ENCODE data around the gene KLHL22.

KLHL22 gene

DNA sequence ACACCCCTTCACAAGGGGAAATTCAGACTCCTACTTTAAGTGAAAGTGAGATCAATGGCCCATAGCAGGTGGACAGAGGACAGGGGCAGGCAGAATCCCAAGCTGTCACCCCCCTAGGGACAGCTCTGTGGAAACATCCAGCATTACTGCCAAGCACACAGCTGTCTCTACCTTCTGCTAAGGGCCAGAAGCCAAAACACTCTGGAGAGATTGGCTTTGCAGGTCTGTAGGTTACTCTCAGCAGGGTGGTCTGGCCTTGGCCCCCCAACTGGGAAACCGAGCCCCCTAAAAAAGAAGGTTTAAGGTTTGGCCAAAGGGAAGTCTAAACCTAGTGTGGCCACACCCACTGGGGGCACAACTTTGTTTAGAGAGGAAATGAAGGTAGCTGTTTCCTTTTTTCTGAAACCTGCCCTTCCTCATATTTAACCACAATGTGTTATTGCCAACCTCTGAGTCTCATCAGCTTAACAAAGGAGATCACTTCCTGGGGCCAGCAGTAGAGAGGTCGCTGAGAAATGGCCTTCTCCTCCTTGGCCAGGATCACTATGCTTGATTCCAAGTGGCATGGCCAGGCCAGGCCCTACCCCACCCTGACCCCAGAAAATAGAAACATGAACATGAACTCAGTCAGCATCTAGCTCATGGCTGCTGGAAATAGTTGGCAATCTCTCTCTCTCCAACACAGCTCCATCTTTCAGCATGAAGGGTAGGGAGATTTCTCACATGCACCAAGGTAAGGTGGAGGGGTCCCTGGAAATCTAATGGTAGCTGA is 32.1 kb downstream of the KLHL22 start:
- TF ChIP-seq ISL1 (CRISPR knock-in tag; IDR thresholded peaks at IDR 0.05) (no peak), PPARA (CRISPR knock-in tag; IDR thresholded peaks at IDR 0.05; ENCODE audit: borderline replicate concordance) (no peak), BACH2 (CRISPR knock-in tag; IDR thresholded peaks at IDR 0.05; ENCODE audit: borderline replicate concordance) (no peak), ZNF565 (CRISPR knock-in tag; conservative IDR thresholded peaks at IDR 0.05; ENCODE audit: low read depth) (no peak), ZC3H10 (CRISPR knock-in tag; IDR thresholded peaks at IDR 0.05) (no peak), SNAI2 (CRISPR knock-in tag; IDR thresholded peaks at IDR 0.05) (no peak), ZNF70 (CRISPR knock-in tag; IDR thresholded peaks at IDR 0.05) (no peak), ZFP3 (CRISPR knock-in tag; IDR thresholded peaks at IDR 0.05) (no peak)
- TF ChIP-seq, protein P1, sequence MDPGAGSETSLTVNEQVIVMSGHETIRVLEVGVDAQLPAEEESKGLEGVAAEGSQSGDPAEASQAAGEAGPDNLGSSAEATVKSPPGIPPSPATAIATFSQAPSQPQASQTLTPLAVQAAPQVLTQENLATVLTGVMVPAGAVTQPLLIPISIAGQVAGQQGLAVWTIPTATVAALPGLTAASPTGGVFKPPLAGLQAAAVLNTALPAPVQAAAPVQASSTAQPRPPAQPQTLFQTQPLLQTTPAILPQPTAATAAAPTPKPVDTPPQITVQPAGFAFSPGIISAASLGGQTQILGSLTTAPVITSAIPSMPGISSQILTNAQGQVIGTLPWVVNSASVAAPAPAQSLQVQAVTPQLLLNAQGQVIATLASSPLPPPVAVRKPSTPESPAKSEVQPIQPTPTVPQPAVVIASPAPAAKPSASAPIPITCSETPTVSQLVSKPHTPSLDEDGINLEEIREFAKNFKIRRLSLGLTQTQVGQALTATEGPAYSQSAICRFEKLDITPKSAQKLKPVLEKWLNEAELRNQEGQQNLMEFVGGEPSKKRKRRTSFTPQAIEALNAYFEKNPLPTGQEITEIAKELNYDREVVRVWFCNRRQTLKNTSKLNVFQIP (CRISPR knock-in tag; IDR thresholded peaks at IDR 0.05; ENCODE audit: borderline replicate concordance, low read depth) = no peak
- no peak for ATAC-seq

- ATAC-seq = no peak
- no peak for TF ChIP-seq TCF4 (CRISPR knock-in tag; IDR thresholded peaks at IDR 0.05; ENCODE audit: borderline replicate concordance)
- no peak for TF ChIP-seq RARB (CRISPR knock-in tag; IDR thresholded peaks at IDR 0.05)
- TF ChIP-seq PPARA (CRISPR knock-in tag; IDR thresholded peaks at IDR 0.05; ENCODE audit: borderline replicate concordance) = no peak
- no peak for TF ChIP-seq SNAI2 (CRISPR knock-in tag; IDR thresholded peaks at IDR 0.05)
- no peak for TF ChIP-seq ZNF8 (CRISPR knock-in tag; IDR thresholded peaks at IDR 0.05)
- TF ChIP-seq, protein P2, sequence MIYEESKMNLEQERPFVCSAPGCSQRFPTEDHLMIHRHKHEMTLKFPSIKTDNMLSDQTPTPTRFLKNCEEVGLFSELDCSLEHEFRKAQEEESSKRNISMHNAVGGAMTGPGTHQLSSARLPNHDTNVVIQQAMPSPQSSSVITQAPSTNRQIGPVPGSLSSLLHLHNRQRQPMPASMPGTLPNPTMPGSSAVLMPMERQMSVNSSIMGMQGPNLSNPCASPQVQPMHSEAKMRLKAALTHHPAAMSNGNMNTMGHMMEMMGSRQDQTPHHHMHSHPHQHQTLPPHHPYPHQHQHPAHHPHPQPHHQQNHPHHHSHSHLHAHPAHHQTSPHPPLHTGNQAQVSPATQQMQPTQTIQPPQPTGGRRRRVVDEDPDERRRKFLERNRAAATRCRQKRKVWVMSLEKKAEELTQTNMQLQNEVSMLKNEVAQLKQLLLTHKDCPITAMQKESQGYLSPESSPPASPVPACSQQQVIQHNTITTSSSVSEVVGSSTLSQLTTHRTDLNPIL (CRISPR knock-in tag; IDR thresholded peaks at IDR 0.05; ENCODE audit: low read depth) = no peak
- TF ChIP-seq CSDC2 (CRISPR knock-in tag; IDR thresholded peaks at IDR 0.05) = no peak
- TF ChIP-seq TSHZ2 (CRISPR knock-in tag; IDR thresholded peaks at IDR 0.05) = no peak
- no peak for TF ChIP-seq GLIS3 (CRISPR knock-in tag; IDR thresholded peaks at IDR 0.05)
- no peak for TF ChIP-seq ZC3H10 (CRISPR knock-in tag; IDR thresholded peaks at IDR 0.05)
- TF ChIP-seq ARNTL (CRISPR knock-in tag; IDR thresholded peaks at IDR 0.05; ENCODE audit: borderline replicate concordance, low read depth) = no peak
- TF ChIP-seq ESRRG (CRISPR knock-in tag; IDR thresholded peaks at IDR 0.05) = no peak
- TF ChIP-seq OSR1 (CRISPR knock-in tag; IDR thresholded peaks at IDR 0.05) = no peak
- TF ChIP-seq ZFP30 (CRISPR knock-in tag; IDR thresholded peaks at IDR 0.05) = no peak
- TF ChIP-seq BACH2 (CRISPR knock-in tag; IDR thresholded peaks at IDR 0.05; ENCODE audit: borderline replicate concordance) = no peak
- no peak for TF ChIP-seq CSRNP3 (CRISPR knock-in tag; IDR thresholded peaks at IDR 0.05)
- TF ChIP-seq ZNF565 (CRISPR knock-in tag; conservative IDR thresholded peaks at IDR 0.05; ENCODE audit: low read depth) = no peak
Observed at GRCh38 chr22:20459862-20460261, 35.7 kb downstream of the KLHL22 start.

DNA sequence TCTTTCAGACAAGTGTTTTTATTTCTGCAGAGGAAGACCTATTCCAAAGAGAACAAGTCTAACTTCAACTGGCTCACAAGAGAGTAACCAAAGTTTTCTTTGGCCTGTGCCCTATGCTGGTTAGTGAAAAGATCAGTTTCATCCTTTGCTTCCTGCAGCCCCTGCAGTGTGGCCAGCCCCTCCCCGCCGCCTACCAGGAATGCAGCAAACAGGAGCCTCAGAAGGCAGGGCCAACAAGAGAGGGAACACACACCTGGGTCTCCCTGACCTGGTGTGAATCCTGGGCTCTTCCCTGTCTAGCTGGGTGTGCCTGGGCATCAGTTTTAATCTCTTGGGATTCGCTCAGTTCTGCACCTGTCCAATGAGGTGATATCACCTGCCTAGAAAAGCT is 36.4 kb downstream of the KLHL22 start:
- no peak for ATAC-seq
- no peak for TF ChIP-seq ZNF70 (CRISPR knock-in tag; IDR thresholded peaks at IDR 0.05)

DNA sequence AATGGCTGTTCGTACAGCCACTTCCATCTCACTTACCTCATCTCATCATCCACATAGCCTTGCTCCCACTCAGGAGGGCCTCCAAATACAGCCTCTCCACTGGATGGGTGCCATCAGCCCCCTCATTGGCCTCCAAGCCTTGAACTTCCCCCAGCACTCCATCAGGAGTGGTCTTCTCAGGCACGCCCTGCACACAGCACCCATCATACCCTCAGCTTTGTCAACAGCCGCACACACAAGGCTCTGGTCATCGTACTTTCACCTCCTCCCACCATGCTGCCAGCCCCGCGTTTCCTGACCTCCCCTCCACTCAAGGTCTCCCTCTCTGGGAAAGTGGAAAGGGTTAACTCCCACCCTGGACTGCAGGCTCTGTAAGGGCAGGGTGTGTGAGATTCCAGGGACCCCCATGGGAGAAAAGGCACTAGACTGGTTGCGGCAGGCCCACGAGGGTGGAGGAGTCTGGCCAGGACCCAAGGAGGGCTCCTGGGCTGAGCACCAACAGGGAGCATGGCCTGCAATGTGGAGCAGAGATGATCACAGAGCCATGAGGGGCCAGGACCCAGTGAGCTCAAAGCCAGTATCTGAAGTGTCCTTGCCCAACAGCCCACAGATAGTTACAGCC is 37.0 kb downstream of the KLHL22 start:
- ATAC-seq = no peak
- TF ChIP-seq OSR1 (CRISPR knock-in tag; IDR thresholded peaks at IDR 0.05) (no peak), ESRRG (CRISPR knock-in tag; IDR thresholded peaks at IDR 0.05) (no peak), CSRNP3 (CRISPR knock-in tag; IDR thresholded peaks at IDR 0.05) (no peak), TCF4 (CRISPR knock-in tag; IDR thresholded peaks at IDR 0.05; ENCODE audit: borderline replicate concordance) (no peak), GLIS3 (CRISPR knock-in tag; IDR thresholded peaks at IDR 0.05) (no peak), ARNTL (CRISPR knock-in tag; IDR thresholded peaks at IDR 0.05; ENCODE audit: borderline replicate concordance, low read depth) (no peak), ZNF8 (CRISPR knock-in tag; IDR thresholded peaks at IDR 0.05) (no peak)
- TF ChIP-seq, protein P2 (CRISPR knock-in tag; IDR thresholded peaks at IDR 0.05; ENCODE audit: low read depth) = no peak
- TF ChIP-seq, protein P1 (CRISPR knock-in tag; IDR thresholded peaks at IDR 0.05; ENCODE audit: borderline replicate concordance, low read depth) = no peak
